ENCODE data around the gene OAS2.

Gene OAS2, protein sequence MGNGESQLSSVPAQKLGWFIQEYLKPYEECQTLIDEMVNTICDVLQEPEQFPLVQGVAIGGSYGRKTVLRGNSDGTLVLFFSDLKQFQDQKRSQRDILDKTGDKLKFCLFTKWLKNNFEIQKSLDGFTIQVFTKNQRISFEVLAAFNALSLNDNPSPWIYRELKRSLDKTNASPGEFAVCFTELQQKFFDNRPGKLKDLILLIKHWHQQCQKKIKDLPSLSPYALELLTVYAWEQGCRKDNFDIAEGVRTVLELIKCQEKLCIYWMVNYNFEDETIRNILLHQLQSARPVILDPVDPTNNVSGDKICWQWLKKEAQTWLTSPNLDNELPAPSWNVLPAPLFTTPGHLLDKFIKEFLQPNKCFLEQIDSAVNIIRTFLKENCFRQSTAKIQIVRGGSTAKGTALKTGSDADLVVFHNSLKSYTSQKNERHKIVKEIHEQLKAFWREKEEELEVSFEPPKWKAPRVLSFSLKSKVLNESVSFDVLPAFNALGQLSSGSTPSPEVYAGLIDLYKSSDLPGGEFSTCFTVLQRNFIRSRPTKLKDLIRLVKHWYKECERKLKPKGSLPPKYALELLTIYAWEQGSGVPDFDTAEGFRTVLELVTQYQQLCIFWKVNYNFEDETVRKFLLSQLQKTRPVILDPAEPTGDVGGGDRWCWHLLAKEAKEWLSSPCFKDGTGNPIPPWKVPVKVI

DNA sequence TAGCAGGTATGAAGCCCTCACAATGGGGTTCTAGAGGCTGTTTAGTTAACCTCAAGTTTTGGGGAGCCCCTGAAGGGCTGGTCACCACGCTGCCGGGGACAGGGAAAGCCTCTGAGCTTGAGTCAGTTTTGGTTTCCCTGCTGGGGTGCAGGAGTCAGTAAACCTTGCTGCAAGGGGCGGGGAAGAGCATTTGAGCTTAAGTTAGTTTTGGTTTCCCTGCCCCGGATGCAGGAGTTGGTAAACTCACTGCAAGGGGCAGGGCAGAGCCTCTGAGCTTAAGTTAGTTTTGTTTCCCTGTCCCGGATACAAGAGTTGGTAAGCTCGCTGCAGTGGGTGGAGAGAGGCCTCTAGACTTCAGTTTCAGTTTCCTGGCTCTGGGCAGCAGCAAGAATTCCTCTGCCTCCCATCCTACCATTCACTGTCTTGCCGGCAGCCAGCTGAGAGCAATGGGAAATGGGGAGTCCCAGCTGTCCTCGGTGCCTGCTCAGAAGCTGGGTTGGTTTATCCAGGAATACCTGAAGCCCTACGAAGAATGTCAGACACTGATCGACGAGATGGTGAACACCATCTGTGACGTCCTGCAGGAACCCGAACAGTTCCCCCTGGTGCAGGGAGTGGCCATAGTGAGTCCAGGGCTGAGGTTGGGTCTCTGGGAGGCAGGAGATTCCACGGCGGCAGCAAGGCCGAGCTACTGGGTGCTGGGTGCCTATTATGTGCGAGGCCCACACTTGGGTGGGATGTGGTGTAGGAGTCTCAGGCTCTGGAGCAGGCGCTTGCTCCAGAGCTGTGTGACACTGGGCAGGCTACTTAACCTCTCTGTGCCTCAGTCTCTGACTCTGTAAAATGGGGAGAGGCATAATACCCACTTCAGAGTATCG is at the start of gene OAS2:
OAS2 (plus strand) TSS at position 357 of the 878 bp plus-strand sequence; CDS start at position 447, 90 bp downstream.
- DNase-seq = peak in 21 of 42 donors; percentile 11 to 61 (median 22)
- intact Hi-C loops (cut with DNase I) = no loop called here

- intact Hi-C loops (cut with DNase I) = no loop called here
These were observed 49.3 kb upstream of the OAS2 start for GRCh38 chr12:112928978-112929377.

GRCh38 chr12:112929715-112930114 is 48.6 kb upstream of the OAS2 start:
- DNase-seq = no peak
- intact Hi-C loops (cut with DNase I) = no loop called here

More at GRCh38 chr12:112928978-112929377, 49.3 kb upstream of the OAS2 start:
- DNase-seq = no peak

GRCh38 chr12:112930350-112930749 is 48.0 kb upstream of the OAS2 start:
- no peak for DNase-seq
- intact Hi-C loops (cut with DNase I) = no loop called here

- intact Hi-C loops (cut with DNase I) = no loop called here
- no peak for DNase-seq
These were observed 45.7 kb upstream of the OAS2 start for GRCh38 chr12:112932485-112933128.

GRCh38 chr12:112933129-112933505 is 45.2 kb upstream of the OAS2 start:
- no peak for DNase-seq
- intact Hi-C loops (cut with DNase I) = no loop called here

GRCh38 chr12:112936264-112936663 is 42.1 kb upstream of the OAS2 start:
- DNase-seq = no peak
- intact Hi-C loops (cut with DNase I) = no loop called here

GRCh38 chr12:112936927-112937326 is 41.4 kb upstream of the OAS2 start:
- intact Hi-C loops (cut with DNase I) = no loop called here

GRCh38 chr12:112937741-112938719 is 40.3 kb upstream of the OAS2 start, which contains the start of gene OAS3:
Gene OAS3, plus strand, starts transcription at chr12:112938474. Its CDS starts 57 bp downstream, at chr12:112938531.
- DNase-seq = peak; percentile 4 to 81 (median 50)
- intact Hi-C loops (cut with DNase I) = no loop called here

More at GRCh38 chr12:112936927-112937326, 41.4 kb upstream of the OAS2 start:
- DNase-seq = no peak

- intact Hi-C loops (cut with DNase I) = no loop called here
- no peak for DNase-seq
These were observed 39.6 kb upstream of the OAS2 start for GRCh38 chr12:112938751-112939150.

- intact Hi-C loops (cut with DNase I) = no loop called here
These were observed 38.4 kb upstream of the OAS2 start for GRCh38 chr12:112939761-112940381.

GRCh38 chr12:112941528-112942335 is 36.6 kb upstream of the OAS2 start:
- intact Hi-C loops (cut with DNase I) = no loop called here
- no peak for DNase-seq

More at GRCh38 chr12:112939761-112940381, 38.4 kb upstream of the OAS2 start:
- no peak for DNase-seq

DNA sequence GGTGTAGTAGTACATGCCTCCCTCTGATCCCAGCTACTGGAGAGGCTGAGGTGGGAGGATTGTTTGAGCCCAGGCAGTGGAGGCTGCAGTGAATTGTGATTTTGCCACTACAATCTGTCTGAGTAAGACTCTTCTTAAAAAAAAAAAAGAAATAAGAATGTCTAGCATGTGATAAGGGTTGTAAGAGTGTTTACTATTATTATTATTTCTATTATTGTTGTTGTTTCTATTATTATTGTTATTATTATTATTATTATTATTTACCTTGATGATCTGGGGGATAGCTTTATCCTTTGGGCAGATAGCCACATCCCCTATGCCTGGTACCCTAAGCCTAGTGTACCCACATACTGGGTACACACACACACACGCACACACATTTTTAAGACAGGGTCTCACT is 35.7 kb upstream of the OAS2 start:
- no peak for DNase-seq
- intact Hi-C loops (cut with DNase I) = no loop called here

- intact Hi-C loops (cut with DNase I) = no loop called here
These were observed 34.2 kb upstream of the OAS2 start for GRCh38 chr12:112944024-112944690.

DNA sequence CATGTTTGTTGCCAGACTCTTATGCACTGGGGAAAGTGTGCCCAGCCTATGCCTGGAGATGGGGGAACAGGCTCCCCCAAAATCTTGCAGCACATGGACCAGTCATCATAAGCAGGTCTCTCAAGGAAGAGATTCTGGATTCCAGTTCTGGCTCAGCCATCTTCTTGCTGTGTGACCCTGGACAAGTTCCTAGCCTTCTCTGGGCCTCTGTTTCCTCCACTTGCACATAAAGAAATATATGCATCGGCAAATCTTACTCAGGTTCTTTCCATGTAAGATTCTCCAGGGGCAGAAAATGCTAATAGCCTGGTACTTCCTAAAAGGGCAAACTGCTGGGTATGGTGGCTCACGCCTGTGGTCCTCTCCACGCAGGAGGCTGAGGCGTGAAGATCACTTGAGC is 32.8 kb upstream of the OAS2 start:
- no peak for DNase-seq
- intact Hi-C loops (cut with DNase I) = no loop called here

More at GRCh38 chr12:112944024-112944690, 34.2 kb upstream of the OAS2 start:
- no peak for DNase-seq
